CD14-positive monocyte (primary cell): Measurements from ENCODE around the gene COX10. TPM values are rescaled to one million over a fixed set of nuclear protein-coding genes. Genes with fewer than 3 reads are reported as not detected.

ENCODE experiments used
- DNase-seq, 3 donors: peaks; one replicate each; pipeline ENCODE4 v3.0.0-alpha.2; 2011 to 2022
- H2AFZ ChIP-seq: 2 replicates; pipeline ENCODE4 v1.6.0; 2012; ENCODE audit warnings: mild to moderate bottlenecking, low read depth, low read length, inconsistent platforms; ENCODE audit not compliant: insufficient read depth, poor library complexity, severe bottlenecking
- H3K27ac ChIP-seq, 2 donors: 1 replicate in 1 of 2; 2 replicates in 1 of 2; pipeline ENCODE4 v1.5.1; 2012 to 2013; ENCODE audit warnings: low read length in 2 of 2, control low read depth in 1 of 2, inconsistent platforms in 1 of 2, low read depth in 1 of 2, mild to moderate bottlenecking in 1 of 2
- H3K27me3 ChIP-seq, 2 donors: one replicate each; pipeline versions ENCODE4 v1.6.0 to v1.6.1; 2011 to 2013; ENCODE audit warnings: low read length in 2 of 2; ENCODE audit not compliant: control insufficient read depth in 2 of 2, insufficient read depth in 2 of 2
- H3K36me3 ChIP-seq, 2 donors: replicated peaks in 1 of 2; 1 replicate in 1 of 2; 2 replicates in 1 of 2; pipeline versions ENCODE4 v1.5.1 to v1.6.1; 2012 to 2013; ENCODE audit warnings: low read length in 2 of 2, control low read depth in 1 of 2, inconsistent platforms in 1 of 2, mild to moderate bottlenecking in 1 of 2; ENCODE audit not compliant: insufficient read depth in 2 of 2, control insufficient read depth in 1 of 2
- H3K4me1 ChIP-seq, 2 donors: 1 replicate in 1 of 2; 2 replicates in 1 of 2; pipeline versions ENCODE4 v1.5.1 to v1.6.1; 2012 to 2013; ENCODE audit warnings: low read length in 2 of 2, control low read depth in 1 of 2, inconsistent platforms in 1 of 2, mild to moderate bottlenecking in 1 of 2, moderate library complexity in 1 of 2; ENCODE audit not compliant: insufficient read depth in 2 of 2, control insufficient read depth in 1 of 2
- H3K4me2 ChIP-seq: replicated peaks from 2 replicates; pipeline ENCODE3; 2012; ENCODE audit warnings: low read length, moderate library complexity, mild to moderate bottlenecking; ENCODE audit not compliant: poor library complexity, severe bottlenecking; ENCODE audit errors: extremely low read depth
- H3K4me3 ChIP-seq, 3 experiments: fragments of 200-600 bp in 1 of 3; sonication (generic) in 1 of 3; replicated peaks in 1 of 3; 1 replicate in 2 of 3; 2 replicates in 1 of 3; pipeline ENCODE4 v1.5.1; 2011 to 2013; ENCODE audit warnings: low read length in 3 of 3, mild to moderate bottlenecking in 3 of 3, control low read depth in 2 of 3, low read depth in 2 of 3, inconsistent platforms in 1 of 3, moderate library complexity in 1 of 3
- H3K79me2 ChIP-seq: 2 replicates; pipeline ENCODE4 v1.6.0; 2012; ENCODE audit warnings: mild to moderate bottlenecking, control low read depth, inconsistent platforms, low read length, moderate library complexity; ENCODE audit not compliant: insufficient read depth
- H3K9ac ChIP-seq: 2 replicates; pipeline ENCODE4 v1.6.0; 2017; ENCODE audit warnings: low read length, mild to moderate bottlenecking; ENCODE audit not compliant: insufficient read depth, poor library complexity, severe bottlenecking
- H3K9me3 ChIP-seq, 2 donors: replicated peaks in 1 of 2; 1 replicate in 1 of 2; 2 replicates in 1 of 2; pipeline versions ENCODE4 v1.5.1 to v1.6.1; 2012 to 2013; ENCODE audit warnings: low read length in 2 of 2, control low read depth in 1 of 2; ENCODE audit not compliant: control insufficient read depth in 1 of 2, insufficient read depth in 1 of 2
- H4K20me1 ChIP-seq: 2 replicates; pipeline ENCODE4 v1.6.0; 2012; ENCODE audit warnings: mild to moderate bottlenecking, low read length, control low read depth, moderate library complexity; ENCODE audit not compliant: insufficient read depth
- H3K27ac Mint-ChIP-seq, 7 donors: one replicate each; pipeline ENCODE4 v1.8.0; 2020; ENCODE audit warnings: mild to moderate bottlenecking in 7 of 7, mixed read lengths in 7 of 7, moderate library complexity in 6 of 7, inconsistent platforms in 2 of 7
- H3K27me3 Mint-ChIP-seq, 3 donors: one replicate each; pipeline ENCODE4 v1.8.0; 2021 to 2022; ENCODE audit warnings: low read depth in 3 of 3, mild to moderate bottlenecking in 3 of 3, mixed read lengths in 3 of 3, moderate library complexity in 3 of 3, inconsistent platforms in 1 of 3
- H3K36me3 Mint-ChIP-seq, 2 donors: one replicate each; pipeline ENCODE4 v1.8.0; 2020; ENCODE audit warnings: mixed read lengths in 2 of 2, inconsistent platforms in 1 of 2, mild to moderate bottlenecking in 1 of 2
- H3K4me1 Mint-ChIP-seq: one replicate; pipeline ENCODE4 v1.8.0; 2020; ENCODE audit warnings: mild to moderate bottlenecking, mixed read lengths
- H3K4me3 Mint-ChIP-seq, 2 donors: one replicate each; pipeline ENCODE4 v1.8.0; 2020; ENCODE audit warnings: mild to moderate bottlenecking in 2 of 2, mixed read lengths in 2 of 2, moderate library complexity in 1 of 2
- H3K9me3 Mint-ChIP-seq, 7 donors: one replicate each; pipeline ENCODE4 v1.8.0; 2020 to 2022; ENCODE audit warnings: mixed read lengths in 7 of 7, mild to moderate bottlenecking in 6 of 7, moderate library complexity in 6 of 7, inconsistent platforms in 2 of 7
- WGBS: methylation state at CpG from one replicate; pipeline ENCODE4 v1.1.5; 2013; ENCODE audit warnings: missing lambda C conversion rate; ENCODE audit not compliant: insufficient coverage; 5-methylcytosine and 5-hydroxymethylcytosine counted together
- intact Hi-C, 2 donors: fragments of 100-400 bp; cut with micrococcal nuclease; formaldehyde crosslinking; loops; one replicate each; pipeline versions ENCODE4 v1.15.0 to v1.15.1; 2023
- polyA plus RNA-seq, 3 donors: library from polyadenylated mRNA; depleted of rRNA in 1 of 3; unstranded in 2 of 3; stranded (reverse) in 1 of 3; fragments of 300-500 nt in 2 of 3; fragments of >200 nt in 1 of 3; fragmentation: Illumina TruSeq in 2 of 3; gene quantifications; 1 replicate in 2 of 3; 2 replicates in 1 of 3; pipeline ENCODE4 v1.2.3, GENCODE V29; 2012 to 2021
- small RNA-seq: library from RNA; depleted of rRNA; stranded (forward); fragments of <200 nt; gene quantifications from one replicate; pipeline ENCODE3, GENCODE V24; 2012; ENCODE audit warnings: low read depth; ENCODE audit not compliant: insufficient read length
- TF ChIP-seq, protein P1 (sequence below): fragments of 200-600 bp; IDR thresholded peaks from one replicate; pipeline ENCODE4 v1.8.0; 2022; ENCODE audit warnings: antibody characterized with exemption, mild to moderate bottlenecking

The COX10 gene
- polyA plus RNA-seq, 3 donors = 8.2 to 15.2 (median 11.3) TPM

DNA sequence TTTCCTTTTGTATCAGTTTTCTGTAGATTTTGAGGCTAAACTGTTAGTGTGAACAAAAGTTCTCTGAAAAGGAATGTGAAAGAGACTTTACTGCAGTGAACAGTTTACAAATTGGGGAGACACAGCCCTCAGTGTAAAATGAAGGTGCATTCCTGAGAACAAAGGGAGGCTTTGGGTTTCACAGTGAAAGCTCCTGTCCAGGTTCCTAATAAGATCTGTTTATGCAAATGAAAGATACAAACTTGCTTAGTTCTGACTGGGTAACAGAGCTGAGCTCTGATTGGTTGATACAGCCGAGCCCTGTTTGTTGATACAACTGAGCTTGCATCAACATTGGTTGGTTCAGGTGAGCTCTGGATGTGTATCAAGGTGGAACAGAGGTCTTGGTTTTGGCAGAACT, 175.7 kb downstream of the COX10 start:
- no peak overlapping the region for H3K4me3 Mint-ChIP-seq
- Histone ChIP-seq H3K27ac (no peak overlapping the region), H3K36me3 (no peaks in the 10 kb centered on the region), H4K20me1 (no peaks in the 10 kb centered on the region), H3K27me3 (no peaks in the 10 kb centered on the region), H2AFZ (no peak overlapping the region), H3K9me3 (no peaks in the 10 kb centered on the region), H3K4me3 (no peak overlapping the region), H3K79me2 (no peaks in the 10 kb centered on the region), H3K9ac (no peak overlapping the region), H3K4me1 (no peaks in the 10 kb centered on the region), H3K4me2 (no peak overlapping the region)
- H3K27ac Mint-ChIP-seq = no peak overlapping the region
- H3K4me1 Mint-ChIP-seq = no peaks in the 10 kb centered on the region
- WGBS = 100% methylated on average over 1 of the region's 1 CpG
- H3K36me3 Mint-ChIP-seq = no peaks in the 10 kb centered on the region
- peaks cover 0 to 2% (median 0%) of the 10 kb centered on the region in 7 donors for H3K9me3 Mint-ChIP-seq
- peaks cover 0 to 6% (median 0%) of the 10 kb centered on the region in 3 donors for H3K27me3 Mint-ChIP-seq
- intact Hi-C loops = no loop called here
- no peak for DNase-seq
- TF ChIP-seq, protein P1, sequence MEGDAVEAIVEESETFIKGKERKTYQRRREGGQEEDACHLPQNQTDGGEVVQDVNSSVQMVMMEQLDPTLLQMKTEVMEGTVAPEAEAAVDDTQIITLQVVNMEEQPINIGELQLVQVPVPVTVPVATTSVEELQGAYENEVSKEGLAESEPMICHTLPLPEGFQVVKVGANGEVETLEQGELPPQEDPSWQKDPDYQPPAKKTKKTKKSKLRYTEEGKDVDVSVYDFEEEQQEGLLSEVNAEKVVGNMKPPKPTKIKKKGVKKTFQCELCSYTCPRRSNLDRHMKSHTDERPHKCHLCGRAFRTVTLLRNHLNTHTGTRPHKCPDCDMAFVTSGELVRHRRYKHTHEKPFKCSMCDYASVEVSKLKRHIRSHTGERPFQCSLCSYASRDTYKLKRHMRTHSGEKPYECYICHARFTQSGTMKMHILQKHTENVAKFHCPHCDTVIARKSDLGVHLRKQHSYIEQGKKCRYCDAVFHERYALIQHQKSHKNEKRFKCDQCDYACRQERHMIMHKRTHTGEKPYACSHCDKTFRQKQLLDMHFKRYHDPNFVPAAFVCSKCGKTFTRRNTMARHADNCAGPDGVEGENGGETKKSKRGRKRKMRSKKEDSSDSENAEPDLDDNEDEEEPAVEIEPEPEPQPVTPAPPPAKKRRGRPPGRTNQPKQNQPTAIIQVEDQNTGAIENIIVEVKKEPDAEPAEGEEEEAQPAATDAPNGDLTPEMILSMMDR = no peak

DNA sequence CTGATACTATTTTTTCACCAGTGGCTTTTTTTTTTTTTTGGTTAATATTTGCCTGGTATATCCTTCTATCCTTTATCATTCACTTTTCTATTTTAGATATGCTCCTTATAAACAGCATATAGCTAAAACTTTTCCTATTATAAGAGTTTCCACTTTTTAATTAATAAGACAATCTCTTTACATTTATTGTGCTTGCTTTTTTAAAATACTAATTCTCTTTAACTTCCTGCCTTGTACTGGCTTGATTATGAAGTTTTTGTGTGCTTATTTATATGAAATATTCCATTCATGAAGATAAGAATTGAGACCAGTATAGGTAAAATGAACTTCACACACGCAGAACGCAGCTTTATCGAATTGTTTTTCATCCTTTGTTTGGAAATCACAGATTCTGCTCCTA, 176.3 kb downstream of the COX10 start:
- Histone ChIP-seq H2AFZ (no peak overlapping the region), H3K4me3 (no peak overlapping the region), H3K9ac (no peak overlapping the region), H3K27ac (no peak overlapping the region), H3K27me3 (no peaks in the 10 kb centered on the region), H3K4me2 (no peak overlapping the region), H3K4me1 (no peaks in the 10 kb centered on the region), H3K36me3 (no peaks in the 10 kb centered on the region), H3K79me2 (no peaks in the 10 kb centered on the region), H4K20me1 (no peaks in the 10 kb centered on the region), H3K9me3 (no peaks in the 10 kb centered on the region)
- intact Hi-C loops = no loop called here
- peaks cover 0 to 2% (median 0%) of the 10 kb centered on the region in 7 donors for H3K9me3 Mint-ChIP-seq
- no peaks in the 10 kb centered on the region for H3K36me3 Mint-ChIP-seq
- TF ChIP-seq, protein P1 = no peak
- no peak for DNase-seq
- no CpG with 5 or more reads among the region's 3 CpGs for WGBS
- H3K4me1 Mint-ChIP-seq = no peaks in the 10 kb centered on the region
- H3K4me3 Mint-ChIP-seq = no peak overlapping the region
- H3K27ac Mint-ChIP-seq = no peak overlapping the region
- peaks cover 0 to 6% (median 0%) of the 10 kb centered on the region in 3 donors for H3K27me3 Mint-ChIP-seq

Small RNA genes lying within 50 kb of the gene (small RNA-seq; reads per million reads assigned to genes)
- gene RF00090 = not detected

Other genes with a start within 250 kb of the COX10 start
- not detected for gene CDRT15, start 167.4 kb downstream of the COX10 start, polyA plus RNA-seq
- gene HS3ST3B1, start 231.6 kb downstream of the COX10 start, polyA plus RNA-seq = under 1 TPM; 0.09 to 0.73 (median 0.32) TPM